T-cell (primary cell): ENCODE results near the gene APPBP2. TPM values are rescaled to one million over a fixed set of nuclear protein-coding genes. Genes with fewer than 3 reads are reported as not detected.

Source experiments
- ATAC-seq, 4 experiments: fragments of 200-7000 bp in 3 of 4; fragments of 150-1000 bp in 1 of 4; cut with Tn5 transposase; replicated peaks in 1 of 4; 1 replicate in 3 of 4; 2 replicates in 1 of 4; pipeline ENCODE4 v1.10.0; 2021; ENCODE audit warnings: moderate library complexity in 3 of 4, mild to moderate bottlenecking in 2 of 4, moderate number of reproducible peaks in 1 of 4
- CTCF ChIA-PET, 2 donors: fragments of 300-600 bp; sonication (Branson Sonifier 250); formaldehyde crosslinking; loops; one replicate each; lab custom pipeline; 2022; ENCODE audit warnings: antibody characterized with exemption in 2 of 2; lab: Charles Lee
- POLR2A ChIA-PET, 2 donors: fragments of 300-600 bp; sonication (Branson Sonifier 250); formaldehyde crosslinking; loops; one replicate each; lab custom pipeline; 2022; ENCODE audit warnings: antibody characterized with exemption in 2 of 2; lab: Charles Lee
- DNase-seq, 35 experiments: peaks; one replicate each; pipeline versions ENCODE4 v3.0.0 to v3.0.0-alpha.2; 2013 to 2023
- H3K27ac ChIP-seq: one replicate; pipeline ENCODE4 v1.5.1; 2013; ENCODE audit warnings: low read length
- H3K27me3 ChIP-seq, 2 experiments: replicated peaks in 1 of 2; 1 replicate in 1 of 2; 2 replicates in 1 of 2; pipeline versions ENCODE4 v1.6.1 to v1.7.0; 2013; ENCODE audit warnings: low read length in 1 of 2, mixed read lengths in 1 of 2; ENCODE audit not compliant: control insufficient read depth in 2 of 2, insufficient read depth in 2 of 2; ENCODE audit errors: extremely low read depth in 1 of 2
- H3K36me3 ChIP-seq, 2 donors: 1 replicate in 1 of 2; 2 replicates in 1 of 2; pipeline versions ENCODE4 v1.6.1 to v1.7.0; 2013; ENCODE audit warnings: low read length in 1 of 2; ENCODE audit not compliant: control insufficient read depth in 2 of 2, insufficient read depth in 1 of 2; ENCODE audit errors: extremely low read depth in 1 of 2
- H3K4me1 ChIP-seq, 2 experiments: 1 replicate in 1 of 2; 2 replicates in 1 of 2; pipeline versions ENCODE4 v1.6.1 to v1.7.0; 2013; ENCODE audit warnings: low read length in 2 of 2, mixed read lengths in 1 of 2; ENCODE audit not compliant: insufficient read depth in 2 of 2, control insufficient read depth in 1 of 2; ENCODE audit errors: extremely low read depth in 1 of 2
- H3K4me3 ChIP-seq, 2 donors: 1 replicate in 1 of 2; 2 replicates in 1 of 2; pipeline versions ENCODE4 v1.5.1 to v1.7.0; 2013; ENCODE audit warnings: mild to moderate bottlenecking in 2 of 2, low read length in 1 of 2, moderate library complexity in 1 of 2; ENCODE audit not compliant: control insufficient read depth in 1 of 2; ENCODE audit errors: extremely low read depth in 1 of 2
- H3K9me3 ChIP-seq: 2 replicates; pipeline ENCODE4 v1.7.0; 2013
- H3K27ac Mint-ChIP-seq, 2 donors: one replicate each; pipeline ENCODE4 v1.8.0; 2020 to 2021; ENCODE audit warnings: mild to moderate bottlenecking in 2 of 2, mixed read lengths in 2 of 2
- H3K27me3 Mint-ChIP-seq, 2 donors: one replicate each; pipeline ENCODE4 v1.8.0; 2021 to 2022; ENCODE audit warnings: mixed read lengths in 2 of 2
- H3K36me3 Mint-ChIP-seq: one replicate; pipeline ENCODE4 v1.8.0; 2021; ENCODE audit warnings: mixed read lengths
- H3K4me1 Mint-ChIP-seq, 3 donors: one replicate each; pipeline ENCODE4 v1.8.0; 2020 to 2022; ENCODE audit warnings: mixed read lengths in 3 of 3, mild to moderate bottlenecking in 1 of 3
- H3K4me3 Mint-ChIP-seq, 3 donors: one replicate each; pipeline ENCODE4 v1.8.0; 2020 to 2022; ENCODE audit warnings: mild to moderate bottlenecking in 3 of 3, mixed read lengths in 3 of 3, moderate library complexity in 3 of 3
- H3K9me3 Mint-ChIP-seq, 3 donors: one replicate each; pipeline ENCODE4 v1.8.0; 2020 to 2022; ENCODE audit warnings: mixed read lengths in 3 of 3
- WGBS: methylation state at CpG from one replicate; pipeline ENCODE4 v1.1.5; 2013; ENCODE audit warnings: missing lambda C conversion rate; ENCODE audit not compliant: insufficient coverage; 5-methylcytosine and 5-hydroxymethylcytosine counted together
- total RNA-seq, 35 experiments: library from RNA in 6 of 35; stranded (reverse) in 6 of 35; fragments of 120-200 nt in 1 of 35; gene quantifications; one replicate each; pipeline versions ENCODE4 v1.2.1 to v1.2.4 and lab custom pipeline; 2013 to 2026

Gene APPBP2
- total RNA-seq, 5 donors from 2014 or later (not counting 1 experiment from before 2014, with no cell fraction given) = 32.2 to 42.0 (median 36.6) TPM

GRCh38 chr17:60560860-60561257 is 34.8 kb upstream of the APPBP2 start:
- no peak for ATAC-seq

GRCh38 chr17:60559995-60560859 is 34.2 kb upstream of the APPBP2 start:
- ChIA-PET POLR2A (no interaction called here), CTCF (no interaction called here)
- Histone ChIP-seq H3K27ac (no peak overlapping the region), H3K9me3 (no peaks in the 10 kb centered on the region), H3K36me3 (peaks cover 0 to 5% of the 10 kb centered on the region in 2 donors), H3K4me1 (no peaks in the 10 kb centered on the region), H3K4me3 (no peak overlapping the region), H3K27me3 (peaks cover 0 to 12% of the 10 kb centered on the region in 2 experiments)
- Mint-ChIP-seq H3K9me3 (peaks cover 3 to 17% (median 17%) of the 10 kb centered on the region in 3 donors), H3K27me3 (no peaks in the 10 kb centered on the region), H3K4me3 (no peak overlapping the region), H3K27ac (no peak overlapping the region), H3K4me1 (no peaks in the 10 kb centered on the region), H3K36me3 (peaks cover 14% of the 10 kb centered on the region)
- no peak for ATAC-seq
- no peak for DNase-seq
- 92% methylated on average over 20 of the region's 26 CpGs for WGBS

More at GRCh38 chr17:60560860-60561257, 34.8 kb upstream of the APPBP2 start:
- WGBS = 83% methylated on average over 6 of the region's 11 CpGs
- Mint-ChIP-seq H3K9me3 (peaks cover 3 to 17% (median 17%) of the 10 kb centered on the region in 3 donors), H3K4me1 (no peaks in the 10 kb centered on the region), H3K4me3 (no peak overlapping the region), H3K27ac (no peak overlapping the region), H3K27me3 (no peaks in the 10 kb centered on the region), H3K36me3 (peaks cover 14% of the 10 kb centered on the region)
- CTCF ChIA-PET = no interaction called here
- Histone ChIP-seq H3K4me3 (no peak overlapping the region), H3K27me3 (peaks cover 0 to 12% of the 10 kb centered on the region in 2 experiments), H3K27ac (no peak overlapping the region), H3K9me3 (no peaks in the 10 kb centered on the region), H3K36me3 (peaks cover 0 to 5% of the 10 kb centered on the region in 2 donors), H3K4me1 (no peaks in the 10 kb centered on the region)
- DNase-seq = no peak
- POLR2A ChIA-PET = no interaction called here

GRCh38 chr17:60559659-60559994 is 33.6 kb upstream of the APPBP2 start:
- ChIA-PET CTCF (no interaction called here), POLR2A (no interaction called here)
- H3K4me3 Mint-ChIP-seq = no peak overlapping the region
- no peaks in the 10 kb centered on the region for H3K4me1 Mint-ChIP-seq
- Histone ChIP-seq H3K9me3 (no peaks in the 10 kb centered on the region), H3K27me3 (peaks cover 0 to 12% of the 10 kb centered on the region in 2 experiments), H3K4me1 (no peaks in the 10 kb centered on the region), H3K4me3 (no peak overlapping the region), H3K27ac (no peak overlapping the region), H3K36me3 (peaks cover 0 to 5% of the 10 kb centered on the region in 2 donors)
- ATAC-seq (no peak), DNase-seq (no peak)
- H3K27me3 Mint-ChIP-seq = no peaks in the 10 kb centered on the region
- WGBS = 92% methylated on average over 8 of the region's 8 CpGs
- H3K36me3 Mint-ChIP-seq = peaks cover 14% of the 10 kb centered on the region
- H3K27ac Mint-ChIP-seq = no peak overlapping the region
- H3K9me3 Mint-ChIP-seq = peaks cover 3 to 17% (median 17%) of the 10 kb centered on the region in 3 donors

- peaks cover 0 to 5% of the 10 kb centered on the region in 2 donors for H3K36me3 ChIP-seq
- CTCF ChIA-PET = interaction anchor here (0.6 to 0.7 kb wide), 3 partner anchors 8 to 741 kb away, joined by 3 to 6 read pairs (median 3); no protein-coding TSS in a partner anchor
Observed at GRCh38 chr17:60557805-60558204, 31.8 kb upstream of the APPBP2 start.

GRCh38 chr17:60555786-60556185 is 29.7 kb upstream of the APPBP2 start:
- peaks cover 3 to 17% (median 17%) of the 10 kb centered on the region in 3 donors for H3K9me3 Mint-ChIP-seq
- 95% methylated on average over 4 of the region's 4 CpGs for WGBS
- H3K4me3 Mint-ChIP-seq = no peak overlapping the region
- H3K27ac ChIP-seq = no peak overlapping the region
- H3K27me3 Mint-ChIP-seq = no peaks in the 10 kb centered on the region
- no peak for ATAC-seq
- no peaks in the 10 kb centered on the region for H3K4me1 Mint-ChIP-seq
- CTCF ChIA-PET = interaction anchor here in 1 of 2 donors (0.7 to 1.0 kb wide), 2 partner anchors 14 to 63 kb away, joined by 5 to 7 read pairs; no protein-coding TSS in a partner anchor
- H3K9me3 ChIP-seq = no peaks in the 10 kb centered on the region
- POLR2A ChIA-PET = interaction anchor here in 1 of 2 donors (0.7 kb wide), 1 partner anchor 91 kb away, joined by 4 read pairs; no protein-coding TSS in a partner anchor
- no peaks in the 10 kb centered on the region for H3K4me1 ChIP-seq
- H3K36me3 Mint-ChIP-seq = peaks cover 14% of the 10 kb centered on the region
- H3K27ac Mint-ChIP-seq = no peak overlapping the region
- H3K36me3 ChIP-seq = peaks cover 0 to 5% of the 10 kb centered on the region in 2 donors
- DNase-seq = no peak
- no peak overlapping the region for H3K4me3 ChIP-seq
- peaks cover 0 to 10% of the 10 kb centered on the region in 2 experiments for H3K27me3 ChIP-seq

More at GRCh38 chr17:60557805-60558204, 31.8 kb upstream of the APPBP2 start:
- Histone ChIP-seq H3K4me3 (no peak overlapping the region), H3K27ac (no peak overlapping the region), H3K9me3 (no peaks in the 10 kb centered on the region), H3K4me1 (no peaks in the 10 kb centered on the region), H3K27me3 (peaks cover 0 to 12% of the 10 kb centered on the region in 2 experiments)
- ATAC-seq = no peak
- POLR2A ChIA-PET = no interaction called here
- no CpG with 5 or more reads among the region's 2 CpGs for WGBS
- Mint-ChIP-seq H3K27me3 (no peaks in the 10 kb centered on the region), H3K36me3 (peaks cover 14% of the 10 kb centered on the region), H3K9me3 (peaks cover 3 to 17% (median 17%) of the 10 kb centered on the region in 3 donors), H3K4me1 (no peaks in the 10 kb centered on the region), H3K4me3 (no peak overlapping the region), H3K27ac (no peak overlapping the region)
- peak in 1 of 35 experiments; percentile 5 for DNase-seq

- CTCF ChIA-PET = no interaction called here
- no peak overlapping the region for H3K4me3 Mint-ChIP-seq
- no peaks in the 10 kb centered on the region for H3K4me1 ChIP-seq
Observed at GRCh38 chr17:60554377-60554788, 28.3 kb upstream of the APPBP2 start.

More at GRCh38 chr17:60554377-60554788, 28.3 kb upstream of the APPBP2 start:
- Histone ChIP-seq H3K9me3 (no peaks in the 10 kb centered on the region), H3K4me3 (no peak overlapping the region), H3K36me3 (peaks cover 0 to 5% of the 10 kb centered on the region in 2 donors), H3K27me3 (peaks cover 0 to 6% of the 10 kb centered on the region in 2 experiments), H3K27ac (no peak overlapping the region)
- DNase-seq = no peak
- 100% methylated on average over 1 of the region's 2 CpGs for WGBS
- POLR2A ChIA-PET = no interaction called here
- Mint-ChIP-seq H3K36me3 (peaks cover 14% of the 10 kb centered on the region), H3K27me3 (no peaks in the 10 kb centered on the region), H3K9me3 (peaks cover 3 to 17% (median 17%) of the 10 kb centered on the region in 3 donors), H3K4me1 (no peaks in the 10 kb centered on the region), H3K27ac (no peak overlapping the region)
- no peak for ATAC-seq
